MCF 10A (cell line): ENCODE data around the gene CAMK2A. TPM values are rescaled to one million over a fixed set of nuclear protein-coding genes. Genes with fewer than 3 reads are reported as not detected.
A peak's percentile ranks its signal among the peaks of the same experiment; 100 is the strongest.

Experiments
- BruUV-seq: library from RNA; stranded (reverse); fragments of 400-500 nt; replicated peaks from 2 replicates; lab custom pipeline; 2021; lab: Mats Ljungman, UMichigan
- CTCF ChIA-PET: fragments of 300-600 bp; sonication (Branson Sonifier 250); formaldehyde crosslinking; extraction: SDS; loops from one replicate; lab custom pipeline; 2021; ENCODE audit warnings: antibody characterized with exemption, inconsistent platforms; lab: Yijun Ruan, JAX
- POLR2A ChIA-PET: fragments of 300-600, 350-650 bp; sonication (Branson Sonifier 250); formaldehyde crosslinking; extraction: SDS; loops from one replicate; lab custom pipeline; 2020; ENCODE audit warnings: antibody characterized with exemption, inconsistent platforms; lab: Yijun Ruan, JAX
- DNase-seq: peaks from one replicate; pipeline ENCODE4 v3.0.0-alpha.2; 2018; ENCODE audit not compliant: unreplicated experiment
- H3K27ac Mint-ChIP-seq: one replicate; pipeline ENCODE4 v1.8.0; 2022; ENCODE audit warnings: mild to moderate bottlenecking, low read depth, mixed read lengths; ENCODE audit not compliant: unreplicated experiment
- H3K27me3 Mint-ChIP-seq: one replicate; pipeline ENCODE4 v1.8.0; 2022; ENCODE audit warnings: mixed read lengths; ENCODE audit not compliant: insufficient read depth, unreplicated experiment
- H3K36me3 Mint-ChIP-seq: one replicate; pipeline ENCODE4 v1.8.0; 2022; ENCODE audit warnings: mild to moderate bottlenecking, moderate library complexity, mixed read lengths; ENCODE audit not compliant: insufficient read depth, unreplicated experiment
- H3K4me1 Mint-ChIP-seq: one replicate; pipeline ENCODE4 v1.8.0; 2022; ENCODE audit warnings: mixed read lengths; ENCODE audit not compliant: insufficient read depth, unreplicated experiment
- H3K4me3 Mint-ChIP-seq: one replicate; pipeline ENCODE4 v1.8.0; 2022; ENCODE audit warnings: mild to moderate bottlenecking, moderate library complexity, mixed read lengths; ENCODE audit not compliant: unreplicated experiment
- H3K9me3 Mint-ChIP-seq: one replicate; pipeline ENCODE4 v1.8.0; 2022; ENCODE audit warnings: mixed read lengths; ENCODE audit not compliant: unreplicated experiment
- CTCF ChIP-seq: fragments of 200-600 bp; IDR thresholded peaks from one replicate; pipeline ENCODE4 v1.8.0; 2022; ENCODE audit warnings: antibody characterized with exemption, mild to moderate bottlenecking; ENCODE audit not compliant: unreplicated experiment
- intact Hi-C: fragments of 100-400 bp; cut with micrococcal nuclease; formaldehyde crosslinking; loops from 2 replicates; pipeline ENCODE4 v1.14.1; 2022
- total RNA-seq: library from RNA; stranded (reverse); gene quantifications from 2 replicates; pipeline ENCODE4 v1.2.3, GENCODE V29; 2022

CAMK2A gene
- total RNA-seq, 1 experiment from 2014 or later: not detected

- CTCF ChIA-PET: interaction anchor here (0.6 to 2.9 kb wide), 4 partner anchors 46 to 502 kb away, joined by 3 to 28 read pairs (median 5); no protein-coding TSS in a partner anchor
Measured at GRCh38 chr5:150264667-150265603, 24.6 kb downstream of the CAMK2A start.

DNA sequence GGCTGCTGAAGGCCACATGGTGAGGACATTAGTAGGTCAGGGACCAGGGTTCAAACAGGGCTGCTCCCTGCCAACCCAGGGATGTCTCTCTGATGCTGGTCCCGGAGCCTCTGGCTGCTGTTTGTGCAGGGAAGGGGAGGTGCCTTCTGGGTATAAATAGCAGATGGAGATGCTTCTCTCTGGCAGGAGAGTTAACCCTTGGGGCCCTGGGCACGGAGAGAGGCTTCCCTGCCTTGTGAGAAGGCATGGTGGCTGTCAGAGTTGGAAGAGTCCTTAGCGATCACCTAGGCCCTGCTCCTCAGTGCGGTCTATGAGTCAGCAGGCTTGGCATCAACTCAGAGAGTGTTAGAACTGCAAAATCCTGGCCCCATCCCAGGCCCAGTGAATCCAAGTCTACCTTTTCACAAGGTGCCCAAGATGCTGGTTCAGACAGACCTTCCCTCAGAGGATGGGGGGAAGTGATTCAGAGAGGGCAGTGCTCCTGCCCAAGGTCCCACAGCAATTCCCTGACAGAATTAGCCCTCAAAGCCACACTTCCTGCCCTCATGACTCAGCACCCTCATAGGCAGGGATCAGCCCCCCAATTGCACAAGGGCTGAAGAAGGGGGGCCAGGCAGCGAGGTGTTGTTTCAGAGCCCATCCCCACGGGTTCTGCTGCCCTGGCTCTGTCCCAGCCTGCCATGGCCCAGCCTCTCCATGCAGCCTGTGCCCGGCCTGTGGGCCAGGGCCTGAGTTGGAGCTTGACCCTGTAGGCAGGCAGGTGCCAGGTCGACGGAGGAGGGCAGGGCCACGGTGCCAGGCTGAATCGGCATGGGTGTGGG is 25.6 kb downstream of the CAMK2A start:
- peak; percentile 100 for DNase-seq
- H3K27me3 Mint-ChIP-seq: no peaks in the 10 kb centered on the region
- H3K4me3 Mint-ChIP-seq: no peak overlapping the region
- H3K27ac Mint-ChIP-seq: peak overlapping the region; percentile 13
- H3K4me1 Mint-ChIP-seq: peaks cover 11% of the 10 kb centered on the region
- BruUV-seq: no TSS peak
- intact Hi-C loops: loop anchor here (1.0 to 2.0 kb wide), 2 partner anchors 31 to 56 kb away; no protein-coding TSS in a partner anchor
- no peaks in the 10 kb centered on the region for H3K9me3 Mint-ChIP-seq
- TF ChIP-seq CTCF: no peak
- CTCF ChIA-PET: interaction anchor here (0.6 to 2.9 kb wide), 6 partner anchors 10 to 438 kb away, joined by 3 to 28 read pairs (median 5); no protein-coding TSS in a partner anchor
- H3K36me3 Mint-ChIP-seq: no peaks in the 10 kb centered on the region
- POLR2A ChIA-PET: interaction anchor here (0.6 to 2.6 kb wide), 6 partner anchors 11 to 89 kb away, joined by 3 to 15 read pairs (median 3); no protein-coding TSS in a partner anchor

More at GRCh38 chr5:150264667-150265603, 24.6 kb downstream of the CAMK2A start:
- H3K4me3 Mint-ChIP-seq: no peak overlapping the region
- DNase-seq: no peak
- POLR2A ChIA-PET: interaction anchor here (0.7 to 1.2 kb wide), 4 partner anchors 10 to 88 kb away, joined by 3 to 5 read pairs (median 3); no protein-coding TSS in a partner anchor
- no peaks in the 10 kb centered on the region for H3K36me3 Mint-ChIP-seq
- H3K27me3 Mint-ChIP-seq: no peaks in the 10 kb centered on the region
- peak overlapping the region; percentile 13 for H3K27ac Mint-ChIP-seq
- BruUV-seq: no TSS peak
- peaks cover 11% of the 10 kb centered on the region for H3K4me1 Mint-ChIP-seq
- no peak for TF ChIP-seq CTCF
- H3K9me3 Mint-ChIP-seq: no peaks in the 10 kb centered on the region
- intact Hi-C loops: loop anchor here (1.0 to 2.0 kb wide), 2 partner anchors 30 to 55 kb away; no protein-coding TSS in a partner anchor

GRCh38 chr5:150263375-150263775 is 26.2 kb downstream of the CAMK2A start:
- H3K36me3 Mint-ChIP-seq: no peaks in the 10 kb centered on the region
- no peak for DNase-seq
- POLR2A ChIA-PET: interaction anchor here (0.6 to 2.6 kb wide), 5 partner anchors 10 to 57 kb away, joined by 3 to 15 read pairs (median 3); no protein-coding TSS in a partner anchor
- no peaks in the 10 kb centered on the region for H3K9me3 Mint-ChIP-seq
- no peak overlapping the region for H3K27ac Mint-ChIP-seq
- no TSS peak for BruUV-seq
- H3K27me3 Mint-ChIP-seq: no peaks in the 10 kb centered on the region
- intact Hi-C loops: no loop called here
- peaks cover 11% of the 10 kb centered on the region for H3K4me1 Mint-ChIP-seq
- CTCF ChIA-PET: interaction anchor here (0.6 to 1.8 kb wide), 5 partner anchors 11 to 87 kb away, joined by 3 to 25 read pairs (median 3); no protein-coding TSS in a partner anchor
- TF ChIP-seq CTCF: no peak
- H3K4me3 Mint-ChIP-seq: no peak overlapping the region
